HCT116 (cell line): Measurements from ENCODE around the gene NOS2. TPM values are rescaled to one million over a fixed set of nuclear protein-coding genes. Genes with fewer than 3 reads are reported as not detected.

ENCODE experiments used
- ATAC-seq: fragments of 200-7000 bp; cut with Tn5 transposase; 2 replicates; pipeline ENCODE4 v1.9.1; 2020; ENCODE audit warnings: mild to moderate bottlenecking, moderate library complexity
- BruUV-seq: library from RNA; stranded (reverse); fragments of 400-500 nt; replicated peaks from 2 replicates; lab custom pipeline; 2021; lab: Mats Ljungman, UMichigan
- CTCF ChIA-PET: fragments of 300-600 bp; sonication (Branson Sonifier 250); formaldehyde crosslinking; loops from one replicate; lab custom pipeline; 2021; ENCODE audit warnings: antibody characterized with exemption; lab: Charles Lee
- POLR2A ChIA-PET: fragments of 300-600, 350-600 bp; sonication (Branson Sonifier 250); formaldehyde crosslinking; loops from one replicate; lab custom pipeline; 2021; ENCODE audit warnings: antibody characterized with exemption; lab: Charles Lee
- RAD21 ChIA-PET, 2 experiments: fragments of 300-600 bp; sonication (Branson Sonifier 250); formaldehyde crosslinking; loops; one replicate each; lab custom pipeline; 2023; ENCODE audit warnings: low total read pairs in 2 of 2; ENCODE audit not compliant: uncharacterized antibody in 2 of 2, unreplicated experiment in 2 of 2, low non-redundant PET in 1 of 2; lab: Charles Lee
- DNase-seq: peaks from one replicate; pipeline ENCODE4 v3.0.0-alpha.2; 2010; ENCODE audit warnings: low read depth, low spot score
- H2AFZ ChIP-seq: fragments of 200-600 bp; shearing (Covaris generic), sonication (generic); 2 replicates; pipeline ENCODE4 v1.6.1; 2017; ENCODE audit warnings: low read depth, mixed run types, mixed read lengths, antibody characterized with exemption, low read length; ENCODE audit not compliant: poor library complexity, severe bottlenecking
- H3K27ac ChIP-seq: 2 replicates; pipeline ENCODE4 v1.5.1; 2012; ENCODE audit warnings: low read depth, low read length
- H3K27me3 ChIP-seq: fragments of 200-600 bp; sonication (generic); 2 replicates; pipeline ENCODE4 v1.6.1; 2016; ENCODE audit warnings: mixed run types, low read length, mixed read lengths; ENCODE audit not compliant: insufficient read depth
- H3K36me3 ChIP-seq, 2 experiments: fragments of 200-500 bp in 1 of 2; fragments of 200-600 bp in 1 of 2; sonication (Bioruptor generic) in 1 of 2; sonication (generic) in 1 of 2; 2 replicates each; pipeline versions ENCODE4 v1.5.1 to v1.6.1; 2014 to 2016; ENCODE audit warnings: low read length in 2 of 2, inconsistent platforms in 1 of 2, mixed read lengths in 1 of 2, mixed run types in 1 of 2; ENCODE audit not compliant: insufficient read depth in 2 of 2, control insufficient read depth in 1 of 2
- H3K4me1 ChIP-seq, 2 experiments: fragments of 200-600 bp in 1 of 2; sonication (generic) in 1 of 2; 2 replicates each; pipeline versions ENCODE4 v1.5.1 to v1.6.1; 2012 to 2017; ENCODE audit warnings: low read length in 2 of 2, inconsistent platforms in 1 of 2, mild to moderate bottlenecking in 1 of 2, mixed read lengths in 1 of 2, mixed run types in 1 of 2, moderate library complexity in 1 of 2; ENCODE audit not compliant: insufficient read depth in 2 of 2, control insufficient read depth in 1 of 2
- H3K4me2 ChIP-seq: fragments of 200-600 bp; sonication (generic); 2 replicates; pipeline ENCODE4 v1.6.1; 2017; ENCODE audit warnings: mixed run types, low read length, mixed read lengths
- H3K4me3 ChIP-seq, 2 experiments: fragments of 200-600 bp in 1 of 2; sonication (generic) in 1 of 2; replicated peaks in 1 of 2; 2 replicates each; pipeline ENCODE4 v1.5.1; 2011 to 2016; ENCODE audit warnings: low read length in 2 of 2, control low read depth in 1 of 2, low read depth in 1 of 2, mild to moderate bottlenecking in 1 of 2, mixed read lengths in 1 of 2, mixed run types in 1 of 2
- H3K79me2 ChIP-seq: fragments of 200-600 bp; sonication (generic); 2 replicates; pipeline ENCODE4 v1.6.1; 2017; ENCODE audit warnings: mild to moderate bottlenecking, mixed run types, low read length, moderate library complexity, mixed read lengths; ENCODE audit not compliant: insufficient read depth
- H3K9ac ChIP-seq: fragments of 200-600 bp; sonication (generic); 2 replicates; pipeline ENCODE4 v1.6.1; 2016; ENCODE audit warnings: low read length, mixed read lengths
- H3K9me2 ChIP-seq: fragments of 200-600 bp; sonication (generic), shearing (Covaris generic); 2 replicates; pipeline ENCODE4 v1.6.1; 2017; ENCODE audit warnings: mixed run types, mild to moderate bottlenecking, moderate library complexity; ENCODE audit not compliant: insufficient read depth
- H3K9me3 ChIP-seq, 2 experiments: fragments of 200-500 bp in 1 of 2; fragments of 200-600 bp in 1 of 2; sonication (Bioruptor generic) in 1 of 2; sonication (generic) in 1 of 2; 2 replicates each; pipeline ENCODE4 v1.6.1; 2014 to 2017; ENCODE audit warnings: low read length in 2 of 2, mixed read lengths in 2 of 2, inconsistent platforms in 1 of 2, low read depth in 1 of 2, mild to moderate bottlenecking in 1 of 2, mixed run types in 1 of 2, moderate library complexity in 1 of 2; ENCODE audit not compliant: control insufficient read depth in 1 of 2, insufficient read depth in 1 of 2
- H4K20me1 ChIP-seq: fragments of 200-600 bp; sonication (generic), shearing (Covaris generic); 2 replicates; pipeline ENCODE4 v1.6.1; 2017; ENCODE audit warnings: mixed run types, mild to moderate bottlenecking, moderate library complexity; ENCODE audit not compliant: insufficient read depth
- CBX3 ChIP-seq: IDR thresholded peaks from 2 replicates; pipeline ENCODE4 v1.6.1; 2012; ENCODE audit warnings: low read depth
- ELF1 ChIP-seq: IDR thresholded peaks from 2 replicates; pipeline ENCODE4 v1.6.1; 2012; ENCODE audit warnings: low read depth, borderline replicate concordance
- EZH2phosphoT487 ChIP-seq: fragments of 200-600 bp; IDR thresholded peaks from 2 replicates; pipeline ENCODE4 v1.6.1; 2018; ENCODE audit warnings: antibody characterized with exemption, borderline replicate concordance
- JUND ChIP-seq: IDR thresholded peaks from 2 replicates; pipeline ENCODE4 v1.6.1; 2012
- MAX ChIP-seq: IDR thresholded peaks from 2 replicates; pipeline ENCODE4 v1.6.1; 2012
- POLR2A ChIP-seq: IDR thresholded peaks from 2 replicates; pipeline ENCODE4 v1.7.0; 2011; ENCODE audit warnings: borderline replicate concordance; ENCODE audit not compliant: insufficient read depth, insufficient read length; ENCODE audit errors: extremely low read depth
- POLR2AphosphoS5 ChIP-seq: IDR thresholded peaks from 2 replicates; pipeline ENCODE4 v1.6.1; 2011; ENCODE audit warnings: mild to moderate bottlenecking, low read depth, low read length, moderate library complexity
- RAD21 ChIP-seq: IDR thresholded peaks from 2 replicates; pipeline ENCODE4 v1.6.1; 2012; ENCODE audit warnings: low read depth, mild to moderate bottlenecking
- SP1 ChIP-seq: IDR thresholded peaks from 2 replicates; pipeline ENCODE4 v1.6.1; 2012; ENCODE audit warnings: low read depth
- ZBTB33 ChIP-seq: IDR thresholded peaks from 2 replicates; pipeline ENCODE4 v1.6.1; 2011; ENCODE audit warnings: mild to moderate bottlenecking, low read length, moderate library complexity; ENCODE audit not compliant: insufficient replicate concordance; ENCODE audit errors: extremely low read depth
- ZFX ChIP-seq: fragments of 450-650 bp; IDR thresholded peaks from 2 replicates; pipeline ENCODE4 v1.6.1; 2017
- ZNF274 ChIP-seq: fragments of 200-500 bp; sonication (Bioruptor generic); IDR thresholded peaks from 2 replicates; pipeline ENCODE4 v1.6.1; 2014; ENCODE audit warnings: mild to moderate bottlenecking, low read depth, low read length, inconsistent platforms
- intact Hi-C: fragments of 100-400 bp; cut with micrococcal nuclease; formaldehyde crosslinking; loops from 2 replicates; pipeline ENCODE4 v1.10.0; 2022
- total RNA-seq: library from RNA; stranded (reverse); gene quantifications from one replicate; pipeline ENCODE4 v1.2.1, GENCODE V29; 2021; ENCODE audit not compliant: unreplicated experiment
- TF ChIP-seq, protein P1 (sequence below), 3 experiments: fragments of 200-600 bp in 1 of 3; sonication (generic) in 1 of 3; IDR thresholded peaks in 2 of 3; conservative IDR thresholded peaks in 1 of 3; 2 replicates each; pipeline ENCODE4 v1.5.1; 2012 to 2017; ENCODE audit warnings: low read depth in 2 of 3, low read length in 2 of 3, antibody characterized with exemption in 1 of 3, borderline replicate concordance in 1 of 3, control low read depth in 1 of 3, mild to moderate bottlenecking in 1 of 3, mixed read lengths in 1 of 3, mixed run types in 1 of 3, moderate library complexity in 1 of 3; ENCODE audit not compliant: insufficient read depth in 1 of 3
- TF ChIP-seq, protein P2 (sequence below): IDR thresholded peaks from 2 replicates; pipeline ENCODE4 v1.6.1; 2012; ENCODE audit warnings: low read depth

NOS2 gene
- total RNA-seq, 1 experiment from 2014 or later = 0.07 TPM

- Histone ChIP-seq H3K36me3 (no peaks in the 10 kb centered on the region), H3K4me1 (peaks cover 6 to 8% of the 10 kb centered on the region in 2 experiments), H3K9me3 (no peaks in the 10 kb centered on the region), H3K9ac (peak overlapping the region; percentile 33), H2AFZ (peak overlapping the region; percentile 81), H3K27ac (no peak overlapping the region), H3K4me2 (peak overlapping the region; percentile 69), H3K4me3 (peak overlapping the region; percentile 19 to 43), H3K79me2 (no peaks in the 10 kb centered on the region), H3K9me2 (no peaks in the 10 kb centered on the region), H3K27me3 (no peaks in the 10 kb centered on the region), H4K20me1 (no peaks in the 10 kb centered on the region)
- ChIA-PET RAD21 (interaction anchor here (0.6 to 2.1 kb wide), 8 partner anchors 38 to 506 kb away, joined by 3 to 25 read pairs (median 6); partner anchors contain the start of gene LYRM9 (in 1 of the 2)), CTCF (interaction anchor here (0.7 to 3.4 kb wide), 25 partner anchors 8 to 611 kb away, joined by 3 to 92 read pairs (median 4); no protein-coding TSS in a partner anchor), POLR2A (interaction anchor here (1.4 to 1.9 kb wide), 2 partner anchors 10 to 74 kb away, joined by 4 to 5 read pairs; no protein-coding TSS in a partner anchor)
- TF ChIP-seq EZH2phosphoT487 (no peak), ZNF274 (no peak), CBX3 (no peak), MAX (no peak), POLR2AphosphoS5 (peak; percentile 35; the same call in 1 of the 2 replicates), POLR2A (no peak), ELF1 (no peak), ZBTB33 (no peak), RAD21 (peak; percentile 82), SP1 (no peak), ZFX (no peak), JUND (no peak)
- TF ChIP-seq, protein P1, sequence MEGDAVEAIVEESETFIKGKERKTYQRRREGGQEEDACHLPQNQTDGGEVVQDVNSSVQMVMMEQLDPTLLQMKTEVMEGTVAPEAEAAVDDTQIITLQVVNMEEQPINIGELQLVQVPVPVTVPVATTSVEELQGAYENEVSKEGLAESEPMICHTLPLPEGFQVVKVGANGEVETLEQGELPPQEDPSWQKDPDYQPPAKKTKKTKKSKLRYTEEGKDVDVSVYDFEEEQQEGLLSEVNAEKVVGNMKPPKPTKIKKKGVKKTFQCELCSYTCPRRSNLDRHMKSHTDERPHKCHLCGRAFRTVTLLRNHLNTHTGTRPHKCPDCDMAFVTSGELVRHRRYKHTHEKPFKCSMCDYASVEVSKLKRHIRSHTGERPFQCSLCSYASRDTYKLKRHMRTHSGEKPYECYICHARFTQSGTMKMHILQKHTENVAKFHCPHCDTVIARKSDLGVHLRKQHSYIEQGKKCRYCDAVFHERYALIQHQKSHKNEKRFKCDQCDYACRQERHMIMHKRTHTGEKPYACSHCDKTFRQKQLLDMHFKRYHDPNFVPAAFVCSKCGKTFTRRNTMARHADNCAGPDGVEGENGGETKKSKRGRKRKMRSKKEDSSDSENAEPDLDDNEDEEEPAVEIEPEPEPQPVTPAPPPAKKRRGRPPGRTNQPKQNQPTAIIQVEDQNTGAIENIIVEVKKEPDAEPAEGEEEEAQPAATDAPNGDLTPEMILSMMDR (IDR thresholded peaks at IDR 0.05 in 2 of 3, conservative IDR thresholded peaks at IDR 0.05 in 1 of 3; ENCODE audit: borderline replicate concordance in 1 of 3, insufficient read depth in 1 of 3, low read depth in 2 of 3, low read length in 2 of 3) = peak; percentile 62 to 87 (median 85); a peak in 5 of 6 replicates
- TF ChIP-seq, protein P2, sequence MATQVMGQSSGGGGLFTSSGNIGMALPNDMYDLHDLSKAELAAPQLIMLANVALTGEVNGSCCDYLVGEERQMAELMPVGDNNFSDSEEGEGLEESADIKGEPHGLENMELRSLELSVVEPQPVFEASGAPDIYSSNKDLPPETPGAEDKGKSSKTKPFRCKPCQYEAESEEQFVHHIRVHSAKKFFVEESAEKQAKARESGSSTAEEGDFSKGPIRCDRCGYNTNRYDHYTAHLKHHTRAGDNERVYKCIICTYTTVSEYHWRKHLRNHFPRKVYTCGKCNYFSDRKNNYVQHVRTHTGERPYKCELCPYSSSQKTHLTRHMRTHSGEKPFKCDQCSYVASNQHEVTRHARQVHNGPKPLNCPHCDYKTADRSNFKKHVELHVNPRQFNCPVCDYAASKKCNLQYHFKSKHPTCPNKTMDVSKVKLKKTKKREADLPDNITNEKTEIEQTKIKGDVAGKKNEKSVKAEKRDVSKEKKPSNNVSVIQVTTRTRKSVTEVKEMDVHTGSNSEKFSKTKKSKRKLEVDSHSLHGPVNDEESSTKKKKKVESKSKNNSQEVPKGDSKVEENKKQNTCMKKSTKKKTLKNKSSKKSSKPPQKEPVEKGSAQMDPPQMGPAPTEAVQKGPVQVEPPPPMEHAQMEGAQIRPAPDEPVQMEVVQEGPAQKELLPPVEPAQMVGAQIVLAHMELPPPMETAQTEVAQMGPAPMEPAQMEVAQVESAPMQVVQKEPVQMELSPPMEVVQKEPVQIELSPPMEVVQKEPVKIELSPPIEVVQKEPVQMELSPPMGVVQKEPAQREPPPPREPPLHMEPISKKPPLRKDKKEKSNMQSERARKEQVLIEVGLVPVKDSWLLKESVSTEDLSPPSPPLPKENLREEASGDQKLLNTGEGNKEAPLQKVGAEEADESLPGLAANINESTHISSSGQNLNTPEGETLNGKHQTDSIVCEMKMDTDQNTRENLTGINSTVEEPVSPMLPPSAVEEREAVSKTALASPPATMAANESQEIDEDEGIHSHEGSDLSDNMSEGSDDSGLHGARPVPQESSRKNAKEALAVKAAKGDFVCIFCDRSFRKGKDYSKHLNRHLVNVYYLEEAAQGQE = no peak
- intact Hi-C loops = loop anchor here (1.0 to 2.0 kb wide), 2 partner anchors 75 to 446 kb away; no protein-coding TSS in a partner anchor
- BruUV-seq = no TSS peak
- peak; percentile 98 for ATAC-seq
- peak; percentile 83 for DNase-seq
Observed at GRCh38 chr17:27805520-27806146, 5.3 kb upstream of the NOS2 start.
